HG03460 (cell line): ENCODE results near the gene ZNF487.
"Not testable (repeated sequence)": the region's sequence is repeated elsewhere in the genome, so short reads cannot be mapped to it uniquely, and the experiment has no call there.

ENCODE experiments used
- ATAC-seq: cut with Tn5 transposase; IDR thresholded peaks from one replicate; pipeline ENCODE4 v1.9.1; 2021; ENCODE audit not compliant: unreplicated experiment

Gene ZNF487

GRCh38 chr10:43403911-43404703 lies 32.8 kb upstream of the ZNF487 start:
- ATAC-seq, result no peak

- no peak for ATAC-seq
These were observed 32.2 kb upstream of the ZNF487 start for GRCh38 chr10:43404704-43405084.

DNA sequence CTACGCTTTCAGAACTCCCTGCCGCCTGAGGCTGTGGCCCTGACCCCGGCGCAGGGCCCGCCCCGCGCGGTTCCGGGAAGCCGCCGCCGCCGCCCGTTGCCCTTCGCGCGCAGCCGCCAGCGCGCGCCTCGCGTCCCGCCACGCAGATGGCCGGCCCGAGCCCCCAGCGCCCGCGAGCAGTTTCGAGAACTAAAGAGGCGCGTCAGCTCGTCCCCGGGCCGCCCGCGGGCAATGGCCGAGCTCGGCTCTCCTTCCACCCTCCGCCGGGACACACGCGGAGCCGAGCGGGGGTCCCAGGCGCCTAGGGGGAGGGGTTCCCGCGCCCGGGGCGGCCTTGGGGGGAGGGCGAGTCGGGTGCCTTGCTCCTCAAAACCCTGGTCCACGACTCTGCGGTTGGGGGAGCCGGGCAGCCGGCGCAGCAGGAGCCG lies 29.7 kb upstream of the ZNF487 start:
- peak; percentile 18 for ATAC-seq

DNA sequence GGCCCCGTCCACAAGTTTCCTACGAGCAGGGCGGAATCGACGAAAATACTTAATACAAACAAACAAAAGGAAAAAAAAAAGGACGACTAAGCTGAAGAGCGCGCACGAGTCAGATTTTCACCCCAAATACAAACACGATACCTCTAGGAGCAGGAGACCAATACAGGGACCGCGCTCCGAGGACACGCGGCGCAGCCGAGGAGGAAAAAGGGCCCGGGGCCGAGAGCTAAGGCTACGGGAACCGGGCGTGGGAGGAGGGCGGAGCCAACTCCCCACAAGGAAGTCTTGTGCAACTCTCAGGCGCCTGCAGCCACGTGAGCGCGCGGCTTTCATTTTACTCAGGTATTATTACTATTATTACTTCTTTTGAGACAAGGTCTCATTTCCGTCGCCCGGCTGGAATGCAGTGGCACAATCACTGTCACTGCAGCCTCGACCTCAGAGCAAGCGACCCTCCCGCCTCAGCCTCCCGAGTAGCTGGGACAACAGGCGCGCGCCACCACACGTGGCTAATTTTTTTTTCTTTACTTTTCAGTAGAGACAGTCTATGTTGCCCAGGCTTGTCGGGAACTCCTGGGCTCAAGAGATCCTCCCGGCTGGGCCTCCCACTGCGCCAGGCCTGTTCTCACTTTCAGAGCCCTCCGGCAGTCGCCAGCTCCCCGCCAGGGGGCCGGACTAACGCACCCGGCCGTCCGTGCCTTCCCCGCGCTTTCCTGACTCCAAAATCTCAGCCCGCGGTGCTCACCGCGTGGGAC lies 29.2 kb upstream of the ZNF487 start:
- ATAC-seq, result peak; percentile 47

DNA sequence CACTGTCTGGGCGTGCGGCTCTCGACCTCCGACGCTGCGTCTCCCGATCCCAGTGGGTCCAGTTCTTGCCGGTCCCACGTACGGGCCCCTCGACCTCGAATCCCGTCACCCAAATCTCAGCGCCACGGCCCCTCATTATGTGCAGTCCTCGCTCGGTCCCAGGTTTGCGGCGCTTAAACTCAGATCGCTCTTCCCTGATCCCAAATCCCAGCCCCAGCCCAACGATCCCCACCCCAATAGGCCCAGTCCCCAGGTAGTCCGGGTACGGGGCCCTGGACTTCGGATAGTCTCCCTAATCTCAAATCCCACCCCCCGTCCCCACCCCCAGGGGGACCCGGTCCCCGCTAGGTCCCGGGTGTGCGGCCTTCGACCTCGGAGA lies 28.6 kb upstream of the ZNF487 start:
- ATAC-seq, result peak; percentile 0

DNA sequence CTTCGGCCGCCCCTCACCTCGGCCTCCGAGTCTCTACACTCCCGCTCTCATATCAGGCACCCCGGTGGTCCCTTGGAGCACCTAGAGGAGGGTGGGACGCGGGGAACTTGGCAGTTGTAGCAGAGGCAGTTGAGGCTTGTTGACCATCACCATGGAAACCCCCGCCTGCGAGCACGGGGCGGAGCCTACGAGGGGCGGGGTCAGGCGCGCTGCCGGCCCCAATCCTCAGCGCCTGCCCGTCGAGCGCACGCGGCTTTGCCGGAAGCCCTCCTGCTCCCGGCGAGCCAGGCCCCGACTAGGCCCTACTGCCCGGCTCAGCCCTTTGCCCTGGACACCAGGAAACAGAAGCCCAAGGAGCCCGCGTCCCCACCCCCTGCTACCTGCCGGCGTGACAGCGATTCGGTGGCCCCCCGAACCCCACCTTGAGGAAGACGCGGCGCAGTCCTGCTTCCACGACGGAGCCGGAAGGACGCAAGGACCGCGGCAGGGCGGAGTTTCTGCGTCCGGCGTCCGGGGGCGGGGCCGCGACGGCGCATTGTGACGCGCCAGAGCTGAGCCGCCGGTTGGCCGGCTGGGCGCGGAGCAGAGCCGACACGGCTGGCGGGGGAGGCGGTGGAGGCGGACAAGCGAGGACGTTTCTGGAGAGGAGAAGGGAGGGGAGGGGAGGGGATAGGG lies 28.1 kb upstream of the ZNF487 start, which contains the start of gene HNRNPF:
Gene HNRNPF (minus strand): TSS at position 477 of the 675 bp plus-strand sequence. CDS start 21,302 bp downstream, outside the sequence.
- ATAC-seq, result peak; percentile 63

DNA sequence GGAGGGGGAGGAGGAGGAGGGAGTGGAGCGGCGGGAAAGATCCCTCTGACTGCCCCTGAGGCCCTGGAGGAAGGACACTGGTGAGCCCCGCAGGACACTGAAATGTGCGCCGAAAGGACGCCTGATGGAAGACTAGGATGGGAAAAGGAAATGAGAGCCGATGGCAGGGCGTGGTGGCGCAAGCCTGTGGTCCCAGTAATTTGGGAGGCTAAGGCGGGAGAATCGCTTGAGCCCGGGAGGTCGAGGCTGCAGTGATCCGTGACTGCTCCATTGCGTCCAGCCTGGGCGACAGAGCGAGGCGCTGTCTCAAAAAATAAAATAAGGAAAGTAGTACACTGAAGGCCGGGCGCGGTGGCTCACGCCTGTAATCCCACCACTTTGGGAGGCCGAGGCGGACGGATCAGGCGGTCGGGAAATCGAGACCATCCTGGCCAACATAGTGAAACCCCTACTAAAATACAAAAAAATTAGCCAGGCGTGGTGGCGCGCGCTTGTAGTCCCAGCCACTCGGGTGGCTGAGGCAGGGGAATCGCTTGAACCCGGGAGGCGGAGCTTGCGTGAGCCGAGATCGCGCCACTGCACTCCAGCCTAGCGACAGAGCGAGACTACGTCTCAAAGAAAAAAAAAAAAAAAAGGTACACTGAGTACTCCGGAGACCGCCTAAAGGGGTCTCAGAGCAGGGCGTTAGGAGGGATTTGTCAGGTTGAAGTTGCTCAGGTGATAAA lies 27.4 kb upstream of the ZNF487 start:
- no peak for ATAC-seq

DNA sequence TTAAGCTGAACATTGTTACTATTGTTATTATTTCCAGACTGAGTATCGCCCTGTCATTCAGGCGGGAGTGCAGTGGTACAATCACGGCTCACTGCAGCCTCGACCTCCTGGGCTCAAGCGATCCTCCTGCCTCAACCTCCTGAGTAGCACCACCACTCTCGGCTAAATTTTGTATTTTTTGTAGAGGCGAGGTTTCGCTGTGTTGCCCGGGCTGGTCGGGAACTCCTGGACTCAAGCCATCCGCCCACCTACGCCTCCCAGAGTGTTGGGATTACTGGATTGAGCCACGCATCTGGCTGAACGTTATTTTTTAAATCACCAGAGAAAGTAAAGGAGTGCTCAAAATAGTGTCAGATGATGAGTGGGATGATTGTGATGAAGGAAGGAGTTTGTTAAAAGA lies 26.6 kb upstream of the ZNF487 start:
- ATAC-seq, result no peak

- ATAC-seq, result no peak
These were observed 25.4 kb upstream of the ZNF487 start for GRCh38 chr10:43411536-43411935.

DNA sequence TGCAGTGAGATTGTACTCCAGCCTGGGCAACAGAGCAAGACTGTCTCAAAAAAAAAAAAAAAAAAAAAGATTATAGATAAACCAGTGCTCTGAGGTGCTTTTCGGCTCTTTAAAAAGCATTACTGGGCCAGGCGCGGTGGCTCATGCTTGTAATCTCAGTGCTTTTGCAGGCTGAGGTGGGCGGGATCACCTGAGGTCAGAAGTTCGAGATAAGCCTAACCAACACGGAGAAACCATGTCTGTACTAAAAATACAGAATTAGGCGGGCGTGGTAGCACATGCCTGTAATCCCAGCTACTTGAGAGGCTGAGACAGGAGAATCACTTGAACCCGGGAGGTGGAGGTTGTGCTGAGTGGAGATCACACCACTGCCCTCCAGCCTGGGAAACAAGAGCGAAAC lies 21.4 kb upstream of the ZNF487 start:
- no peak for ATAC-seq

GRCh38 chr10:43417950-43418768 lies 18.8 kb upstream of the ZNF487 start:
- peak; percentile 36 for ATAC-seq

DNA sequence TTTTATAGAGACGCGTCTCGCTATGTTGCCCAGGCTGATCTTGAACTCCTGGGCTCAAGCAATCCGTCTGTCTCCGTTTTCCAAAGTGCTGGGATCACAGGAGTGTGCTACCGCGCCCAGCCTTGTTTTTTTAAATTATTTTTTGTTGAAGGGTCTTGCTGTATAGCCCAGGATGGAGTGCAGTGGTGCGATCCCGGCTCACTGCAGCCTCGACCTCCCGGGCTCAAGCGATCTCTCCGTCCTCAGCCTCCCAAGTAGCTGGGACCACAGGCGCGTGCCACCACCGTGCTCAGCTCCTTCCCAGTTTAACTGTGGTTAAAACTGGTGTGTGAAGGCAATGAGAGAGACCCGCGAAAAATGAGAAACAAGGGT lies 16.9 kb upstream of the ZNF487 start:
- no peak for ATAC-seq

DNA sequence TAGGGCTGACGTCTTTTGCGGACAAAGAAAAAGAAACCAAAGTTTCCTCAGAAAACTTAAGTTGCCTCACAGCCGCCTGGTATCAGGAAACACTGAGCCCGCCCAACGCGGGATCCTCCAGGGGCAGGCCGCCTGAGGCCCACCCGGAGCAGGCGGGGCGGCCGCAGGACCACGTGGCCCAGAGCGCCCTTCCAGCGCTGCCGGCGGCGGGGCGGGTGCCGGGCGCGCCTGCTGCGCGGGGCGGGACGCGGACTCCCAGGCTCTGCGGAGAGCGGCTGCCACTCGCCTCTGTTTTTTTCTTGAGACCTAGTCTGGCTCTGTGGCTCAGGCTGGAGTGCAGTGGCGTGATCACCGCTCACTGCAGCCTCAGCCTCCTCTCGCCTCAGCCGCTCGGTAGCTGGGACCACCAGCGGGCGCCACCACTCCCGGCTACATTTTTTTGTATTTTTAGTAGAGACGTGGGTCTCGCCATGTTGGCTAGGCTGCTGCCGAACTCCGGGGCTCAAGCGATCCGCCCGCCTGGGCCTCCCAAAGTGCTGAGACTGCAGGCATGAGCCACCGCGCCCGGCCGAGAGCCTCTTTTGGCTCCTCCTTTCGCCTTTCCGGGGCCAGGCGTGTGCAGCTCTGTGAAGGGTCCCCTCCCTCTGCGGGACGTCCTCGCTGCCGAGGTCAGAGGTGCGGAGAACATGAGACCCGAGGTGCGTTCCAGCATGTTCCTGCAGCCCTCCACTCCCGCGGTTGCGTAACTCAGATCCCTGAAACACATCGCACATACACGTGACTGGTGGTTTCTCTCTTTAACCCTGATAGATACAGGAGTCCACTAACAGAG lies 16.3 kb upstream of the ZNF487 start:
- peak; percentile 85 for ATAC-seq

DNA sequence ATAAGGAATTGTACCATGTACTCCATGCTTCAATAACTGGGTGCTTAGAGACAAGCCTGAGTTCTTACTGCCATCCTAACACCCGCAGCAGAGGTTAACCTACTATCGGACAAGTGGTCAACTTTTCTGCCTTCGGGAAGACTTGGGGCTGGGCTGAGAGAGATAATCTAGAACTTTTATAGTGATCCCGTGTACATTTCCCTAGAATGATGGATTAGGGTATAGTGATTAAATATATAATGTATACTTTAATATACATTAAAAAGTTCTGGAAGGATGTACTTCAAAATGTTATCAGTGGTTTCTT lies 15.8 kb upstream of the ZNF487 start:
- no peak for ATAC-seq

DNA sequence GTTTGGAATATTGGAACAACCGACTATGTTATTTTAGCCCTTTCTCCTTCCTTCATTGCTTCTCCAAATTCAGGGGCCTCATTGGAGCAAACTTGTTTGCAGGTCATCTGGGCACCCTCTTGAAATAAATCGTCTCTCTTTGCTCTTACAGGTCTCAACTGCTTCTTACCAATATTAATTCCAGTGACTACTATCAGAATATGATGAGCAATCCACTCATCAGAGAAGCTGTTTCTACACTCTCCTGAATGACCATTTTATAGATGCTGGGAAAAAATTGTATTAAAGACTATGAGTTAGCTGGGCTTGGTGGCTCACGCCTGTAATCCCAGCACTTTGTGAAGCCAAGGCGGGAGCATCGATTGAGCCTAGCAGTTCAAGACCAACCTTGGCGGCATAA lies 15.4 kb upstream of the ZNF487 start:
- ATAC-seq, result no peak

DNA sequence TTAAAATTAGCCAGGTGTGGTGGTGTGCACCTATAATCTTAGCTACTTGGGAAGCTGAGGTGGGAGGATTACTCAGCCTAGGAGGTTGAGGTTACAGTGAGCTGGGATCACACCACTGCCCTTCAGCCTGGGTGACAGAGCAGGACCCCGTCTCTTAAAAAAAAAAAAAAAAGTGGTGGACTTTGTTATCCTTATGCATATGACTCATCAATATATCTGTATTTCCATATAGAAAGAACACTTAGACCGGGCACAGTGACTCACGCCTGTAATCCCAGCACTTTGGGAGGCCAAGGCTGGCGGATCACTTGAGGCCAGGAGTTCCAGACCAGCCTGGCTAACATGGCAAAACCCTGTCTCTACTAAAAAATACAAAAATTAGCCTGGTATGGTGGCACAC lies 15.0 kb upstream of the ZNF487 start:
- ATAC-seq, result not testable (repeated sequence)

DNA sequence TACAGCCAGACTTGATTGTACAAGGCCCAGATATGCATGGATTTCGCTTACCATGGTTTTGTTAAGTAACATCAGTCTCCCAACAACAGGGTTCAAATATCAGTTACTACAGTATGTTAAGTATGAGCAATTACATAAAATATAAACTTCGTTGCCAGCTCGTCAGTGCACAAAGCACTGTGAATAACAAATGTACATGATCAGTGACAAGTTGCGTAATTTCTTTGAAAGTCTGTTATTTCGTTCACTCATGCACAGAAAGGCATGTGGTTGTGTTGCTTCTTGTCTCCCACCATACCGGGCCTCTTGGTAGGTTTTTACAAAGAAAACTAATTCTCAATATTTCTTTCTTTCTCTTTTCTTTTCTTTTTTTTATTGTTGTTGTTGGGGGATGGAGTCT lies 12.5 kb upstream of the ZNF487 start:
- no peak for ATAC-seq

DNA sequence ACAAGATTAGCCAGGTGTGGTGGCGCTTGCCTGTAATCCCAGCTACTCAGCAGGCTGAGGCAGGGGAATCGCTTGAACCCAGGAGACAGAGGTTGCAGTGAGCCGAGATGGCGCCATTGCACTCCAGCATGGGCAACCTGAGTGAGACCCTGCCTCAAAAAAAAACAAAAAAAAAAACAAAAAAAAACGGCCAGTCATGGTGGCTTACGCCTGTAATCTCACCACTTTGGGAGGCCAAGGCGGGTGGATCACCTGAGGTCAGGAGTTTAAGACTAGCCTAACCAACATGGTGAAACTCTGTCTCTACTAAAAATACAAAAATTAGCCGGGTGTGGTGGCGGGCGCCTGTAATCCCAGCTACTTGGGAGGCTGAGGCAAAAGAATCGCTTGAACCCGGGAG lies 10.4 kb upstream of the ZNF487 start:
- not testable (repeated sequence) for ATAC-seq

GRCh38 chr10:43427166-43427825 lies 9.6 kb upstream of the ZNF487 start:
- ATAC-seq, result peak; percentile 79
